ENCODE data around the gene LYPD5. TPM values are rescaled to one million over a fixed set of nuclear protein-coding genes. Genes with fewer than 3 reads are reported as not detected.

Gene LYPD5
- total and polyA plus RNA-seq, 2 of the 13 experiments (the other 11 are each of a cell fraction or from before 2014, with no cell fraction given): not detected

DNA sequence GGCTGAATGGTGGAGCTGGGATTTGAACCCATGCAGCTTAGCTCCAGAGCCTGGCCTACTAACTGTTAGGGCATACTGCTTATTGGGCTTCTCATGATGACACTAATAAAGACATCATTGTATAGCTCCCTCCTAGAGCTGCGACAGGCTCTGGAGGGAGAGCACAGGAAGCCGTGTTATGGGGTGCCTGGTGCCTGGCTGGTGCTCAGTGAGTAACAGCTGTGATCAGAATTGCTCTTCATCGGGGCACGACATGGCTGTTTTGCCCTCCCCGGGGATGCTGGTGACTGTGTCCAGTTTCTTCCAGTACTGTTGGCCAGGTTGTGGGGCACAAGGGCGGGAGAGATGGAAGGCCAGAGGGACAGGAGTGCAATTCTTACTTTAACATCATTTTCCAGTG lies 5.1 kb downstream of the LYPD5 start (continued):
- TF ChIP-seq ZNF629 (CRISPR knock-in tag; conservative IDR thresholded peaks at IDR 0.05) (no peak), ZNF776 (CRISPR knock-in tag; IDR thresholded peaks at IDR 0.05) (no peak), FOXO1 (CRISPR knock-in tag; IDR thresholded peaks at IDR 0.05) (no peak)

DNA sequence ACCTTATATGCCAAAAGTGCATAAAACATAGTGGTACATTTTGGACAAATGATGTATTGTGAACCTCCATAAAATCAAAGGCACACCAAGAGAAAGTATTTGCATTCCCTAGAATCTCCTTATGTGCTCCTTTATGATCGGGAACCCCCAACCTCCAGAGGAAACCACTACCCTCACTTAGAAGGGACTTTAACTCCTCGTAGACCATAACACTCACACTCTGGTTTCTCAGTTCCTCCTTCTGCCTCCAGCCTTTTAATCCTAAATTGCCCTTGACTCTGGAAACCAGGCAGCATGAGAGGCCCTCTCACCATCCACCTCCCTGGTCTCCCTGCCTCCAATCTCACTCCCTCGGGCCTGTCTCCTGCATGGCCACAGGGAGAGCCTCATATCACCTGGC lies 11.7 kb downstream of the LYPD5 start:
- Histone ChIP-seq H3K4me3 (replicated peaks in 1 of 3; ENCODE audit: insufficient read depth in 1 of 3, low read depth in 2 of 3, low read length in 3 of 3) (no peak overlapping the region), H3K4me2 (ENCODE audit: low read depth, low read length) (no peak overlapping the region), H3K27me3 (ENCODE audit: control insufficient read depth in 1 of 2, insufficient read depth in 2 of 2, low read length in 2 of 2) (no peaks in the 10 kb centered on the region), H3K4me1 (ENCODE audit: insufficient read depth, low read length) (no peaks in the 10 kb centered on the region), H4K20me1 (ENCODE audit: insufficient read depth, low read length) (no peaks in the 10 kb centered on the region), H3K36me3 (replicated peaks in 1 of 2; ENCODE audit: control insufficient read depth in 1 of 2, insufficient read depth in 2 of 2, low read length in 2 of 2) (no peaks in the 10 kb centered on the region), H3K27ac (ENCODE audit: extremely low read length, insufficient read depth, low read length) (no peak overlapping the region), H2AFZ (ENCODE audit: low read length) (no peak overlapping the region), H3K9me3 (ENCODE audit: low read length) (no peaks in the 10 kb centered on the region), H3K79me2 (ENCODE audit: insufficient read depth, low read length) (no peaks in the 10 kb centered on the region), H3K9ac (ENCODE audit: insufficient read depth, low read depth, low read length) (no peak overlapping the region)
- POLR2A ChIA-PET: no interaction called here
- TF ChIP-seq, protein P1, sequence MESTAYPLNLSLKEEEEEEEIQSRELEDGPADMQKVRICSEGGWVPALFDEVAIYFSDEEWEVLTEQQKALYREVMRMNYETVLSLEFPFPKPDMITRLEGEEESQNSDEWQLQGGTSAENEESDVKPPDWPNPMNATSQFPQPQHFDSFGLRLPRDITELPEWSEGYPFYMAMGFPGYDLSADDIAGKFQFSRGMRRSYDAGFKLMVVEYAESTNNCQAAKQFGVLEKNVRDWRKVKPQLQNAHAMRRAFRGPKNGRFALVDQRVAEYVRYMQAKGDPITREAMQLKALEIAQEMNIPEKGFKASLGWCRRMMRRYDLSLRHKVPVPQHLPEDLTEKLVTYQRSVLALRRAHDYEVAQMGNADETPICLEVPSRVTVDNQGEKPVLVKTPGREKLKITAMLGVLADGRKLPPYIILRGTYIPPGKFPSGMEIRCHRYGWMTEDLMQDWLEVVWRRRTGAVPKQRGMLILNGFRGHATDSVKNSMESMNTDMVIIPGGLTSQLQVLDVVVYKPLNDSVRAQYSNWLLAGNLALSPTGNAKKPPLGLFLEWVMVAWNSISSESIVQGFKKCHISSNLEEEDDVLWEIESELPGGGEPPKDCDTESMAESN (CRISPR knock-in tag; conservative IDR thresholded peaks at IDR 0.05): no peak
- no peak for TF ChIP-seq BHLHE40 (IDR thresholded peaks at IDR 0.05; ENCODE audit: low read length)
- TF ChIP-seq FOXA3 (CRISPR knock-in tag; IDR thresholded peaks at IDR 0.05): no peak
- TF ChIP-seq TBX2 (CRISPR knock-in tag; IDR thresholded peaks at IDR 0.05; ENCODE audit: borderline replicate concordance): no peak
- TF ChIP-seq ZNF563 (CRISPR knock-in tag; IDR thresholded peaks at IDR 0.05): no peak
- TF ChIP-seq ZNF446 (CRISPR knock-in tag; IDR thresholded peaks at IDR 0.05): no peak
- no peak for TF ChIP-seq ISL2 (CRISPR knock-in tag; IDR thresholded peaks at IDR 0.05)
- TF ChIP-seq NFE2L2 (IDR thresholded peaks at IDR 0.05; ENCODE audit: low read length): no peak
- no peak for TF ChIP-seq IKZF1 (IDR thresholded peaks at IDR 0.05)
- no peak for TF ChIP-seq SSRP1 (CRISPR knock-in tag; IDR thresholded peaks at IDR 0.05)
- no peak for TF ChIP-seq KLF9 (CRISPR knock-in tag; IDR thresholded peaks at IDR 0.05; ENCODE audit: low read depth)
- TF ChIP-seq HOXA7 (CRISPR knock-in tag; IDR thresholded peaks at IDR 0.05): no peak
- TF ChIP-seq NCOA2 (CRISPR knock-in tag; IDR thresholded peaks at IDR 0.05): no peak
- TF ChIP-seq U2AF2 (IDR thresholded peaks at IDR 0.05; ENCODE audit: low read depth, low read length): no peak
- TF ChIP-seq, protein P2, sequence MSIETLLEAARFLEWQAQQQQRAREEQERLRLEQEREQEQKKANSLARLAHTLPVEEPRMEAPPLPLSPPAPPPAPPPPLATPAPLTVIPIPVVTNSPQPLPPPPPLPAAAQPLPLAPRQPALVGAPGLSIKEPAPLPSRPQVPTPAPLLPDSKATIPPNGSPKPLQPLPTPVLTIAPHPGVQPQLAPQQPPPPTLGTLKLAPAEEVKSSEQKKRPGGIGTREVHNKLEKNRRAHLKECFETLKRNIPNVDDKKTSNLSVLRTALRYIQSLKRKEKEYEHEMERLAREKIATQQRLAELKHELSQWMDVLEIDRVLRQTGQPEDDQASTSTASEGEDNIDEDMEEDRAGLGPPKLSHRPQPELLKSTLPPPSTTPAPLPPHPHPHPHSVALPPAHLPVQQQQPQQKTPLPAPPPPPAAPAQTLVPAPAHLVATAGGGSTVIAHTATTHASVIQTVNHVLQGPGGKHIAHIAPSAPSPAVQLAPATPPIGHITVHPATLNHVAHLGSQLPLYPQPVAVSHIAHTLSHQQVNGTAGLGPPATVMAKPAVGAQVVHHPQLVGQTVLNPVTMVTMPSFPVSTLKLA (IDR thresholded peaks at IDR 0.05): no peak
- FAIRE-seq (no peak), DNase-seq (ENCODE audit: low spot score) (no peak), ATAC-seq (no peak)
- CTCF ChIA-PET (ENCODE audit: low intra/inter-chr PET ratio, low total read pairs): no interaction called here
- intact Hi-C loops (cut with micrococcal nuclease; ENCODE audit: unreplicated experiment): no loop called here
- in situ Hi-C loops (cut with HindIII; ENCODE audit: extremely low pct_ligation_motif_present, low pct_unique_long_range_greater_than_20kb): no loop called here
- 0% methylated on average over 3 of the region's 3 CpGs for WGBS (ENCODE audit: low lambda C conversion rate)
- no TSS peak for BruUV-seq (replicated peaks)

Measured in HepG2 (cell line).